Measurements from ENCODE around the gene PRSS8.

Gene PRSS8

DNA sequence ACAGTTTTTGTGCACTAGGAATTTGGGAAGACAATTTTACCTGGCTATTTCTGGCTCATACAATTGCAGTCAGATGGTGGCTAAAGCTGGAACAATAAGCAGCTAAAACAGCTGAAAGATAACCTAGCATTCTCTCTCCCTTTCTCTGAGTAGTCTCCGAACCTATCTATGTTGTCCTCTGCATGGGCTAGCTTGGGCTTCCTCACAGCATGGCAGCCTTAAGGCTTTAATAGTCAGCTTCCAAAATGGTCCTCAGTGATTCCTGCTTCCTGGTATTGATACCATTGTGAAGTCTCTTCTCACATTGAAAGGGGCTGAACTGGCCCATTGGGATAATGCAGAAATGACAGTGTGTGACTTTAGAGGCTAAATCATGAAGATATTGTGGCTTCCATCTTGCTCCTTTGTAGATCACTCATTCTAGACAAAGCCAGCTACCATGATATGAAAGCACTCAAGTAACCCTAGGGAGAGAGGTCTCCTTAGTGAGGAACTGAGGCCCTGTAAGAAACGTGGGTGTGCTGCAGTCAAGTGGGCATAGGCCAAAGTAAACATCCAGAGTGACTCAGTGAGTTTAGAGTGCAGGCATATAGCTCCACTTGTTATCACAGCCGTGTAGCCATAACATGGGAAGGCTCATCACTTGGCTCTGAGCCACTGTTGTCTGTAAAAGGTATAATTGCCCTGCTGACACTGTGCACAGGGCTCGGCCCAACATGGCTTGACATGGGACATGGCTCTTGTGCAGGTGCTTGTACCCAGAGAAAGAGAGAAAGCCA, 35.5 kb downstream of the PRSS8 start:
- no peak for DNase-seq

DNA sequence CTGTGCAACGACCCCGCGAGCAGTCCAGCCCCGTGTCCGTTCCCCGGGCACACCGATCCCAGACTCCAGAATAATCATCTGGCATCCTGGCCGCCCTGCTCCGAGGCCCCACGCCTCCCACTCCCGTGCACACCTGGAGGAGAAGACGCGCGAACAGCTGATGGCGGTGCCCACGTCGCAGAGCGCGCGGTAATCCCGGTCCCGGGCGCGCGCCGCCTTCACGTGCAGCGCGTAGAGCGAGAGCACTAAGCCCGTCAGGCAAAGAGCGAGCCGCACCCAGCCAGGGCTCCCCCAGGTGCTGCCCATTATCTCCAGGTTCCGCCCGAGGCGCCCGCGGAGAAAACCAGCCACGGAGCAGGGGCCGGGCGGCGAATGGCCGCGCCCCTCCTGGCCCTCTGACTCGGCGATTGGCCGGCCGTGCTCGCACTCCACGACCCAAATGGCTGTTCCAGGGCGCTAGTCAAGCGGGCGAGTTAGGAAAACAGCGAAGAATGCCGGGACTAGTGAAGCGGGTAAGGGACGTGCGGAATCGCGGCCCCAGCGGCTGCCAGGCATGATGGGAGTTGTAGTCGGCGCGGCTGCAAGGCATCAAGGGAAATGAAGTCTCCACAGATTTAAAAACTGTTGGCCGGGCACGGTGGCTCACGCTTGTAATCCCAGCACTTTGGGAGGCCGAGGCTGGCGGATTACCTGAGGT, 41.0 kb downstream of the PRSS8 start, which contains the start of gene VKORC1:
Gene VKORC1, minus strand, starts transcription at position 374 of the 697 bp plus-strand sequence. Its CDS starts 68 bp downstream, at position 306.
- peak; percentile 98 for DNase-seq

DNA sequence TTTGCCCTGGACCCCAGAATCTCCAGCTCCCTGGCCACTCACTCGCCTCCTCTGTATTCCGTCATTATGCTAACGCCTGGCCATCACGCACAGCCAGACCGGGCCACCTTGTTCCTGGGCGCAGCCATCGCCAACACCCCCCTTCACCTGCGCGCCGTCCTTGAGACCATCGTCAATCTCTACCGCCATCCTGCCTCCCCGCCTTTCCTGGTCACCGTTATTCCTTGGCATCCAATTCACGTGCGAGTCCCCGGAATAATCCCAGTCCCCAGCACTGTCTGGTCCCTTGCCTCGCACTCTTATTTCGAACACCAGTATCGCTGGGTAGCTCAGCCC, 41.5 kb downstream of the PRSS8 start:
- no peak for DNase-seq

DNA sequence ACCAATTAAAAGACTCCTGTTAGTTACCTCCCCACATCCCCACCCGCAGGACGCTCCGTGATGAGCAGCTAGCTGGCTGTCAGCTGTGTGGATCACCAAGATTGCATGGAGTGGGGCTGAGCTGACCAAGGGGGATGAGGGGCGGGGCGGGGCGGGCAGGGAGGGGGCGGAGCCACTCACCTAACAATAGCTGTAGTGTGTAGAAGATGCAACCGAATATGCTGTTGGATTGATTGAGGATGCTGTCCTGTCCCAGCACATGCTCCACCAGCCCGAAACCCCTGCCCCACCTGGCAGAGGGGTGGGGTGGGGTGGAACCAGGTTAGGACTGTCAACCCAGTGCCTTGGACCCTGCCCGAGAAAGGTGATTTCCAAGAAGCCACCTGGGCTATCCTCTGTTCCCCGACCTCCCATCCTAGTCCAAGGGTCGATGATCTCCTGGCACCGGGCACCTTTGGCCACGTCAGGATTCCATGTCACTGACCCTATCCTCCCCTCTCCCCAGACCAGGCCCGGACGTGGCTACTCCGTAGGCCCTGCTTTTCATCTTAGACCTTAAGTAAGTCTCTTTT, 42.3 kb downstream of the PRSS8 start:
- peak; percentile 69 for DNase-seq

DNA sequence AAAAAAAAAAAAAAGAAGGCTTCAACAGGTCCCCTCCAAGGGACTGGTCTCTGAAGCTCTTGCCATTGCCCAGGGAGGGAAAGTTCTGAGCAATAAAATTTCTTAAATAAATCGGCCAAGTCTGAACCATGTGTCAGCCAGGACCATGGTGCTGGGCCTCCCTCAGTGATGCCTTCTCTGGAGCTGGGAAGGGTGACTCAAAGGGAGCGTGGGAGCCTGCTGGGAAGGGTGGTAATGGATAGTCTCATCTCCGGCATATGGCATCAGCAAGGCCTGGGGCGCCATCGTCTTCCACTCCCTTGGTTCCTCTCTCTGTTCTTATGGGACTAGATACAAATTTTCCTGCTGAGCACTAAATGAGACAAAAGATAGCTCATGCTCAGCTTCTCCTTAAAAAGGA, 43.2 kb downstream of the PRSS8 start:
- no peak for DNase-seq

DNA sequence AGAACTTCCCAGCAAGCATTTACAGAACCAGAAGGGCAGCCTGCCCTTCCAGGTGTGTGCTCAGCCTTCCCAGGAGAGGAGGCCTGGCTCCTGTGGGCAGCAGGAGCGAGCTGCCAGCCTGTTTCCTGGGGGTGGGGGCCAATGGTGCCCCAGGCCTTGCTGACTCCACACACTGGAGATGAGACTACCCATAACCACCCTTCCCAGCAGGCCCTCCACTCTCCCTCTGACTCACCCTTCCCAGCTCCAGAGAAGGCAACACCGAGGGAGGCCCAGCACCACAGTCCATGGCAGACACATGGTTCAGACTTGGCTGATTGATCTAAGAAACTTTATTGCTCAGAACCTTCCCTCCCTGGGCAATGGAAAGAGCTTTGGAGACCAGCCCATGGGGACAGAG, 45.0 kb downstream of the PRSS8 start:
- DNase-seq: no peak

DNA sequence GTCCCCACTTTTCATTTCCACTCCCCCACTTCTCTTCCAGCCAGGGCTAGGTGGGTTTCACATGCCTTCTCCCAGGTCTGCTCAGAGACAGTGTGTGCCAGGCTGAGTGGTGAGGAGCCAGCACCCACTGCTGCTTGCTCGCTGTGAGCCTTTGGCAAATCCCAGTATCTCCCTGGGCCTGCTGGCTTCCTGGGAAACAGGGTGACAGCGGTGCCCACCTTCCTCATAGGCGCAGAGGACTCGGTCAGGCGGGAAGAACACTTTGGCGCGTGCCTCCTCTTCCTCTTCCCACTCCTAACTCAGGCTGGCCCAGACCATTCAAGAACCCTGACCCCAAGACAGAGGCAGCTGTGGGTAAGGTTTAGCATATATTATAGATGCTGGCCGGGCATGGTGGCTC, 46.3 kb downstream of the PRSS8 start:
- no peak for DNase-seq

DNA sequence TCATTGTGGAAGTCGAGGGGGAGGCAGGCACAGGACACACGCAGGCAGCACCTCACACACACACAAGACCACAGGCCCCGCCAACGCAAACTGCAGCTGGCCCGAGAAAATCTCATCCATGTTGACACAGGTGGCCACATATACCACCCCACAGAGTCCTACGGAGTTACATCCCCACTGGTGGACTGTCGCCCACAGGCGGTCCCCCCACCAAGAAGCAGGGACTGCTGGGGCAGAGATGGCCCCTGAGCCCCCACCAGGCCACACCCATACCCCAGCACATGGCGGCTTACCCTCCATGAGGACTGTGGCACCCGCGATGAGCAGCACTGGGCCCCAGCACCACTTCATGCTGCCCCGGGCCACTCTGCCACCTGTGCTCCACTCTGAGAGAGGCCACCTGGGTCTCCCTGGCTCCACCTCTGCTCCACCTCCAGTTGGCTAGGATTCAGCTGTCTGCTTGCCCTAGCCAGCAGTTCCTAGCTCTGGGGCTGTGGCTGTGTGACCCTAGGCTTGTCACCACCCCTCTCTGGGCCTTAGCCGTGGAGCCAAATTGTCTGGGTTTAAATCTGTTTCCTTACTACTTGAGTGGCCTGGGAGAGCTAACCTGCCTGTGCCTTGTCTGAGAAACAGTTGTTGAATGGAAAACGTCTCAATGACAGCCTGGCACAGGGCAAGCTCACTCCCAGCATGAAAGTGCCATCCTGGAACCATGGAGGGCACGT, 46.9 kb downstream of the PRSS8 start, which contains the start of gene PRSS53:
Gene PRSS53, minus strand, starts transcription at position 485 of the 725 bp plus-strand sequence. Its CDS starts 134 bp downstream, at position 351.
- no peak for DNase-seq

DNA sequence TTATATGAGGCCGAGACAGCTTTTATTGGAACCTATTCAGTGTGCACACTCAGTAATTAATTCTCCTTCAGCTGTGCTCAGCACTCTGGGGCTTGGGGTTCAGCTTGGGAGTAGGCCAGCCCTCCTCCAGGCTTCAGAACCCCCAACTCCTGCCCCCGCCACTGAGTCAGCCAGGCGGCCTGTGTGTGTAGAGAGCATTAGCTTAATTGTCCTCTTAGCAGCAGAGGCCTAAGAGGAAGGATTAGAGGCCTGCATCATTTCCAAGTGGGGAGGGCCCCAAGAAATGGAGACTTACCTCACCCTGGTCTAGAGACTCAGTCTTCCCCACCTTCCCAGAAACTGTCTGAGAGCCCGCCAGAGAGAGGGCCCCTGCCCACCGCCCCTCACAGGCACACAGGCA, 47.6 kb downstream of the PRSS8 start:
- DNase-seq: no peak

DNA sequence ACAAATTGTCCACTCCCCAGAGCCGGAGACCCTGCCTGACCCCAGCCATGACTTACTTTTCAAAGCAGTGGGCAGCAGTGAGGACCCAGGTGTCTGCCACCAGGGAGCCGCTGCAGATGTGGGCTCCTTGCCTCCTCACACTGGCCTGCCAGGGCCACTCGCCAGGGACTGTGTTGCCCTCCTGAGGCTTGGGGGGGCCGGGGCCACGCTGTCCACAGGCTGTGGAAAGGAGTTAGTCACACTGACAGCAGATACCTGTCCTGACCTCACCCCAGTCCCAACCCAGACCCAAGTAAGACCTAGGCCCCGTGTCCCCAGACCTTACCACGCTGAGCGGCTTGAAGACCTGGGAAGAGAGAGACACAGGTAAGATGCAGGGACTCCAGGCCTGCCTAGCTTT, 48.0 kb downstream of the PRSS8 start:
- no peak for DNase-seq

DNA sequence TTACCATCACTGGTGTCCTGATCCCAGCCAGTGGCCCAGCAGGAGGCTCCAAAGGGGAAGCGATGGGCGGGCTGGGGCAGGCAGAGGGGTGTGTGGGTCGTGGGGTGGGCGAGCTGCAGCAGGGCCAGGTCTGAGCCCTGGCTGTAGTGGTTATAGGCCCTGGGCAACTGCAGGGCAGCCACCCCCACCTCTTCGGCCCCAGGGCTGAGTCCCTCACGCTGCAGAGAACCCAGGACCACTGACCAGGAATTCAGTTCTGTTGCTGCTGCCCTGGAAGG, 49.0 kb downstream of the PRSS8 start:
- no peak for DNase-seq

DNA sequence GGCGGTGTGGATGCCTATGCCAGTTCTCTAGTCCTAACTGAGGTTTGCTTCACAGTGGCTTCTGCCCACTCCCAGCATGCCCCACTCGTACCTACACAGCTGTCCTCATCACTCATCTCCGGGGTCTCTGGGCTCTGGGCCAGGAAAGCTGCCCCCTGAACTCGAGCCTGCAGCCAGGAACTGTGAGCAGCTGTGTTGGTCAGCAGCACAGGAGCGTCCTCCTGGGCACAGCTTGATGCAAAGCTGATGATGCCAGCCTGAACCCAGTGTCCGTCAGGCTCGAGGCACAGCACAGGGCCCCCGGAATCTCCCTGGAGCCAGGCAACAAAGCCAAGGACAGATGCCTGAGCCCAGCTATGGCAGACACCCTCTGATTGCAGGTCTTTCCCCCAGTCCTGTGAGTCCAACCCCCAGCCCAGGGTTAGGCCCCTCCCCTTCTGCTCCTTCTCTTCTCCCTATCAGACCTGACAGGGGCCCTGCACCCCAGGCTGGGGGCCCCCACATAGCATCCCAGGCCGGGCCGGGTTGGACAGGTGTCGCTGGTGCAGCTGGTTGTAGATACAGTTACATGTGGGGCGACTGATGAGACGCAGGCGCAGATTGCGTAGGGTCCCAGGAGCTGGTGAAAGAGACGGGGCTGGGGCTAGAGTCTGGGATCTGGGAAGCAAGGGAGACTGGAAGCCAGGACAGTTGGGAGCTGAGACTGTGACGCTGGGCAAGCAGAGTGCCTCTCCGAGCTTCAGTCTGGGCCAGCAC, 49.5 kb downstream of the PRSS8 start:
- DNase-seq: no peak

DNA sequence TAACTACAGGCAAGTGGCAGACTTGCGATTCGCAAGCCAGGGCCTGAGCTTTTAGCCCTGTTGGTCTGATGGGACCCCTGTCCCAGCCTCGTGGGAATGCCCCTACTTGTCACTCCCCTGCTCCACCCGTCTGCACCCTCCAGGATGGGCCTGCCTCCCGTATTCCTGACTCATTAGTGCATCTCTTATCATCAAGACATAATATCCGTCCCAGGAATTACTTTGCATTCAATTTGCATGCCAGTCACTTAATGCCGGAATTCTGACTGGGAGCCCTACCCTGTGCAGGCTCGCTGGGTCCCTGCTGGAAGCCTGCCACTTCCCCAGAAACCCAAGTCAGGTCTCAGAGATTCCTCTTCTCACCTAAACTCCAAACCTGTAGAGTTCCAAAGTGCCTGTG, 50.1 kb downstream of the PRSS8 start:
- no peak for DNase-seq

DNA sequence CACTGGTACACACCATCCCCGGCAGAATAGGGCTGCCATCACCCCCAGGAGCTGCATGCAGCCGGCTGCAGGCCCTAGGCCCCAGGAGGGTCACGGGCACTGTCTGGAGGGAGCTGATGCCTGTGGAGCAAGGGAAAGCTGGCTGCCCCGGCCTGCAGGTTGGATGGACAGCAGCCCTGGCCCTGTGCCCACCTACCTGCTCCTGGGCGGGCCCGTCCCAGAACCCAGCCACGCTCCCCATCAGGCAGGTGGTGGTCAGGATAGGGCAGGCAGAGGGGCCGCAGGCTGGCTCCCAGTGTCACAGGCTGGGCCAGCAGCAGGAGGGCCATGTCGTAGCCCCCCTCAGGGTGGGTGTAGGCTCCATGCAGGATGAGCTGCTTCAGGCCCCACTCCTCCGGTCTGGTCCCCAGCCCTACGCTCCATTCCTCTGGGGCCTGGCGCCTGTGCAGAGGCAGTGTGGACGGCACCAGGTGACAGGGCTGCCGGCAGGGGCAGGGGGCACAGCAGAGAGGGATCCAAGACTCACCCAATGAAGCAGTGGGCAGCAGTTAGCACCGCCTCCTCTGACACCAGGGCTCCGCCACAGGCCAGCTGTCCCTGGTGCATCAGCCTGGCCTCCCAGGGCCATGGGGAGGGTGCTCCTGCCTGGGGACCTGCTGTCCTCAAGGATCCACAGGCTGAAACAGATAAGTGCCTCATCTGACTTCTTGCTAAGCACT, 50.8 kb downstream of the PRSS8 start:
- DNase-seq: no peak

DNA sequence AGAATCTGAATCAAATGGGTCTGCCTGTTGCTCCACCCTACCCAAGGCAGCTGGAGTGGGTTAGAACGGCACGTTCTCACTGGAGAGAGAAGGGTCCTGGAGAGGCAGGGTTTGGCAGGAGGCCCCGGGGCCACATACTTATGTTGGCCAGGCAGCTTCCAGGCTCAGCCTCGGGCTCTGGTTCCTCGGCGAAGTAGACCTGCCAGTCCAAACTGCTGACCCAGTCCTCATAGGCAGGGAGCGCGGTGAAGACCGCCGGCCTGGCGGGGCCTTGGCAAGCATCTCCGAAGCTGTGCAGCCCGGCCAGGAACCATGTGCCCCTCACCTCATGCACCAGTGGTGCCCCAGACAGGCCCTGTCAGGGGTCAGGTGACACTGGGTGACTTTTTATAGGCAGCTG, 51.5 kb downstream of the PRSS8 start:
- no peak for DNase-seq

DNA sequence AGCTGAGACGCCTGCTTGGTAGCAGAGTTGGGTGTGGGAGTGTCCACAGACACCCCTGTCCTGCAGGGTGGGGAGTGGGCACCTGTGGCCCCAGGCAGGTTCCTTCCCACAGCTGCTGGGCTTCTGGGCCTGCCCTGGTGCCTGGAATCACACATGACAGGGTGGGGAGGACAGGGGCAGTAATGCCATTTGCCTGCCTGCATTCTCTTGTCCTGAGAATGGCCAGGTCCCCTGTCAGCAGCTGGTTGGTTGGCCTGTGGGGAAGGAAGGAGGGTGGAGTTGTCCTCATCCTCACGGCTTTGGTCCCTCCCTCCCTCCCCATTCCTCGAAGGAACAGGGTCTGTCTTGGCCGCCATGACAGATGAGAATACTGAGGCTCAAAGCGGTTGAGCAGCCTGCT, 52.0 kb downstream of the PRSS8 start:
- no peak for DNase-seq

DNA sequence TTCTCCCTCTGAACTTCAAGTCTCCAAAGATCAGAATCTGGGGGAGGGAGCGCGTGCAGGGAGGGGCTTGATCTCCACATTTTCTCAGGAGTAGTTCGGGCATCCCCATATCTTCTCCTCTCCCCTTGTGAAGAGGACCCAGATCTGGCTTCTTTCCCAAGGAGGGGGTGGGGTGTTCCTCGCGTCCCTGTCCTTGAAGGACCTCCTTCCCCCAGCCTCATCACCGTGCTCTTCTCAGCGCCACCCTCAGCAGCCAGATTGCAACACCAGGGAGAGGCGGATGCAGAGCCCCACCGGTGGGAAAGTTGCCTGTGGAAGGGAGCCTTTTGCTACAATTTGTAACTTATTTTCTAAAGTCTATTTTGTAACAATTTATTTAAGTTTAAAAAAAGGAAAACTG, 52.4 kb downstream of the PRSS8 start:
- no peak for DNase-seq

DNA sequence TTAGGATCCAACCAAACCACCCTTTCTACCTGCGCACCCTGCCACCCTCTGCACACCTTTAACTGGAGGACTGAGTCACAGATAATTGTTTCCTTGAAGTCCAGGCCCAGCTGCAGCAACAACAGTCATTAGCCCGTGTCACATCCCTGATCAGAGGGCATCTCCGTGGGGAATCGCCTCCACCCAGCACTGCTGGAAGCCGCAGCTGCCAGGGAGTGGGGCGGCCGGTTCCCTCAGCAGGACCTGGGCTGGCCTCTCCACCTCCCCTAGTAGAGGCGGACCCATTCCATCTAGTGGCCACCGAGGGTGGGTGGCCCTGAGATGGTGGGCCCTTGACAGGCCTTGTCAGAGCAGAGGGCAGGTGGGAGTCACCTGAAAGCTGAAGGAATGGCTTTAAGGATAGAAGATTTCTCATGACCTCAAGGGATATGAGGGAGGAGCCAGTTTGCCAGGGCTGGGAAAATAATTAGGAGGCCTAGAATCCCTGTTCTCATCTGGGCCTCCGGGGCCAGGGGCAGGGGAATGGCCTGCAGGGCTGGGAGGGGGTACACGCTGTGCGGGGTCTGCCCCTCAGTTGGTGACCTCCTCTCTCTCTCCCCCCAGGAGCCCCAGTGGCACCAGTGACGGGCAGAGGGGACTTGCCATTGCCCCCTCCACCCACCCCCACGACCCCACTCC, 53.0 kb downstream of the PRSS8 start:
- no peak for DNase-seq
